GM06990 (cell line): ENCODE measurements around the gene CIZ1.

Experiments used
- DNase-seq: peaks from one replicate; pipeline ENCODE4 v3.0.0-alpha.2; 2011; ENCODE audit not compliant: insufficient read length; ENCODE audit errors: extremely low read depth
- H3K27me3 ChIP-seq: replicated peaks from 2 replicates; pipeline ENCODE4 v1.6.0; 2011; ENCODE audit warnings: low read length; ENCODE audit not compliant: control insufficient read depth, insufficient read depth
- H3K36me3 ChIP-seq: 2 replicates; pipeline ENCODE4 v1.5.1; 2011; ENCODE audit warnings: low read length; ENCODE audit not compliant: control insufficient read depth, insufficient read depth
- H3K4me3 ChIP-seq: replicated peaks from 2 replicates; pipeline ENCODE4 v1.5.1; 2011; ENCODE audit warnings: low read depth, mild to moderate bottlenecking, control low read depth, low read length
- CTCF ChIP-seq: IDR thresholded peaks from 2 replicates; pipeline ENCODE4 v1.5.1; 2011; ENCODE audit warnings: low read length, control low read depth, mild to moderate bottlenecking, inconsistent platforms; ENCODE audit not compliant: insufficient read depth, poor library complexity, severe bottlenecking

The CIZ1 gene

DNA sequence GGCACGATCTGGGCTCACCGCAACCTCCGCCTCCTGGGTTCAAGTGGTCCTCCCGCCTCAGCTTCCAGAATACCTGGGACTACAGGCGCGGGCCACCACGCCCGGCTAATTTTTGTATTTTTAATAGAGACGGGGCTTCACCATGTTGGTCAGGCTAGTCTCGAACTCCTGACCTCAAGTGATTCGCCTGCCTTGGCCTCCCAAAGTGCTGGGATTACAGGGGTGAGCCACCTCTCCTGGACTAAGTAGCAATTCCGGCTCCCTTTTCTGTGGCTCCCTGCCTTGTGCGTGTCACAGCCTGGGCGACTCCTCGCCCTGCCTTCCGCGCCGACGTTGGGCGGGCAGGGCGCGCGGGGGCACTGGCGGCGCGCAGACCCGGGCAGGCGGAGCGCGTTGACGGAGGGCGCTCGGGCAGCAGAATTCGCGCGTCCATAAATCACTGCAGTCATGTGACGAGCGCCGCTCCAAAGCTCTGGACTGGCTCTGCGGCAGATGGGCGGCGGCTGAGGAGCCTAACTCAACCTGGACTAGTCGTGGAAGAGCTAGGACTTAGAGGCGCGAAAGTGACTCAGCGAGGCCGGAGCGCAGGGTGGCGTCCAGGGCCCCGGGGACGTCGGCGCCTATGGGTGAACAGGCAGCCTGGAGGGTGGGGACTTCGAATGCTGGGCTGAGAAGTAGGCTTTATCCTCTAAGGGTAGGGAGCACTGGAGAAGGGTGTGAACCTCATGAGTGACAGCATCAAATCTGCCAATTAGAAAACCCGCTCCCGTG lies 1.4 kb upstream of the CIZ1 start:
- Histone ChIP-seq H3K36me3 (no peaks in the 10 kb centered on the region), H3K27me3 (no peaks in the 10 kb centered on the region), H3K4me3 (no peak overlapping the region)
- DNase-seq, result peak; percentile 41
- no peak for TF ChIP-seq CTCF

DNA sequence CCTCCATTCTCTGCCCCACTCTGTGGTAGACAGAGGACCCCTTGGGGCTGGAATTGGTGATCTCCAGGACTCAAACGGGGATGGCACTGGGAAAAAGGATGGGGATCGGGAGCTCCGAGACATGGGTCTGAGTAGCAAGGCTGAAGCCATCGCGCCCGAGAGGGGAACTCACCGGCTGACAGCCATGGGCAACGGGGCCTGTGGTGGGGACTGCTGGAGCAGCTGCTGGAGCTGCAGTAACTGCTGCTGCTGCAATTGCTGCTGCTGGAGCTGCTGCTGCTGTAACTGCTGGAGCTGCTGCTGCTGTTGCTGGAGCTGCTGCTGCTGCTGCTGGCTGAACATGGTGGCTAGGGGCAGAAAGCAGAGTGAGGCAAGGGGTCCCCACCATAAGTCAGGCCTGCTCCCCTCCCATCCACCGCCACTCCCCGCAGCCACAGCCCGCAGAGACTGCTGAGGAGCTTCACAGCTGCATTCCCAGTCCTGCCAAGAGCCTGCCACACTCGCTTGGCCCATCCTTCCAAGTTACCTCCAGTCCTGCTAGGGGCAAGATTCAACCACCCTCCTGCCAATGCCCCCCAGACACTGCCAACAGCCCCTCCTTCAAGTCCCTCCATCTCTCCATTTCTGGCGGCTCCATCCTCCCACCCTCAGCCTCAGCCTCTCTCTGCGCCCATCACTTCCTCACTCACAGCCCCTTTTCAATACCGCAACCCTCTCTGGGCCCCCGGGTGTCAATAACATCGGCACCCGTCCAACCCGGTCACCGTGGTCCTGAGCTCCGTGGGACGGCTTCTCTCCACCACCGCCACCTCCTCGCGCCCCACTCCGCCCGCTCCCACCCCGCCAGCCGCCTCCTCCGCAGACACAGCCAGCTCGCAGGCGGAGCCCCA lies 611 bp downstream of the CIZ1 start:
- no peak for TF ChIP-seq CTCF
- peaks cover under 1% of the 10 kb centered on the region for H3K36me3 ChIP-seq
- peak overlapping the region; percentile 85 for H3K4me3 ChIP-seq
- no peaks in the 10 kb centered on the region for H3K27me3 ChIP-seq
- DNase-seq, result peak; percentile 39

DNA sequence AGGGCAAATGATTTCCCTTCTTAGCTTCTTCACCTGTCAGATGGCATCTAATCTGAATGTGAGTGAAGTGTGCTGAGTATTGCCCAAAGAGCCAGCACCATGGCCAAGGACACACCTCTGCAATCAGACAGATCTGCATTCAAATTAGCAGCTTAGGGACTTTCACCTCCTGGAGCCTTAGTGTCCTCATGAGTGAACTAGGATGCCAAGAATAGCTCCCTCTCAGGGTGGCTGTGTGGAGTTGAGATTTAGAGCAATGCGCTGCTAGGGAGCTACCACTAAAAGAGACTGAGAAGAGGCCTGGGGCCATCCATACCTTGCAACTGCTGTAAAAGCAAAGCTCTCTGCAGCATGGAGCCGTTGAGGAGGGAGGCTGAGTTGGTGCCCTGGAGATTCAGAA lies 1.4 kb downstream of the CIZ1 start:
- no peak for DNase-seq
- Histone ChIP-seq H3K4me3 (no peak overlapping the region; the same call in 1 of the 2 replicates), H3K36me3 (peaks cover 3% of the 10 kb centered on the region), H3K27me3 (no peaks in the 10 kb centered on the region)
- TF ChIP-seq CTCF, result peak; percentile 4

DNA sequence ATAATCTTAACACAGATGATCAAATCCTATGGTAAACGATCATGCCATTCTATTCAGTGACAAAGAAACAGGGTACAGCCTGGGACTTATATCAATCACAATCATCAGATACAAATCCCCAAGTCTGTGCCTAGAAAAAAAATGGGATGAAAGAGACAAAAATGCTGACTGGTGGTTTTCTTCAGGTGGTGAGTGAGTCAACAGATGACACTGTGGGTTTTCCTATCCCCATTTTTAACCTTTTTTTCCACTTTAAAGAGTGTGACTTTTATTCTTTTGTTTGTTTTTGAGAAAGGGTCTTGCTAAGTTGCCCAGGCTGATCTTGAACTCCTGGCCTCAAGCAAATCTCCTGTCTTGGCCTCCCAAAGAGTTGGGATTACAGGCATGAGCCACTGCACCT lies 3.2 kb downstream of the CIZ1 start:
- H3K27me3 ChIP-seq, result no peaks in the 10 kb centered on the region

GRCh38 chr9:128187361-128187760 lies 4.0 kb downstream of the CIZ1 start:
- Histone ChIP-seq H3K4me3 (no peak overlapping the region), H3K27me3 (no peaks in the 10 kb centered on the region), H3K36me3 (peaks cover 8% of the 10 kb centered on the region)
- no peak for DNase-seq
- TF ChIP-seq CTCF, result no peak

More for the DNA sequence above, 3.2 kb downstream of the CIZ1 start:
- no peak for TF ChIP-seq CTCF
- Histone ChIP-seq H3K4me3 (no peak overlapping the region), H3K36me3 (peaks cover 6% of the 10 kb centered on the region)
- DNase-seq, result no peak
